Subcutaneous abdominal adipose tissue (tissue), 5 donors: ENCODE results near the gene RNU5B-1.
"Not testable (repeated sequence)": the region's sequence is repeated elsewhere in the genome, so short reads cannot be mapped to it uniquely, and the experiment has no call there.

Experiments used
- H3K27ac ChIP-seq: one replicate; pipeline ENCODE4 v1.7.0; 2013; ENCODE audit warnings: low read depth, mild to moderate bottlenecking, inconsistent platforms, low read length, moderate library complexity
- H3K27me3 ChIP-seq, 5 donors: one replicate each; pipeline ENCODE4 v1.7.0; 2013; ENCODE audit warnings: low read length in 5 of 5, inconsistent platforms in 1 of 5; ENCODE audit not compliant: control insufficient read depth in 5 of 5, insufficient read depth in 4 of 5
- H3K36me3 ChIP-seq, 5 donors: one replicate each; pipeline ENCODE4 v1.7.0; 2013; ENCODE audit warnings: low read length in 5 of 5; ENCODE audit not compliant: control insufficient read depth in 5 of 5, insufficient read depth in 5 of 5
- H3K4me1 ChIP-seq, 5 donors: one replicate each; pipeline ENCODE4 v1.7.0; 2013; ENCODE audit warnings: low read length in 5 of 5, mild to moderate bottlenecking in 3 of 5, moderate library complexity in 1 of 5; ENCODE audit not compliant: control insufficient read depth in 5 of 5, insufficient read depth in 5 of 5
- H3K4me3 ChIP-seq, 5 donors: one replicate each; pipeline ENCODE4 v1.7.0; 2013; ENCODE audit warnings: low read length in 5 of 5, low read depth in 1 of 5
- H3K9ac ChIP-seq, 5 donors: one replicate each; pipeline ENCODE4 v1.7.0; 2013; ENCODE audit warnings: low read length in 5 of 5, mild to moderate bottlenecking in 4 of 5, moderate library complexity in 3 of 5
- H3K9me3 ChIP-seq, 5 donors: one replicate each; pipeline ENCODE4 v1.7.0; 2013; ENCODE audit warnings: low read length in 5 of 5; ENCODE audit not compliant: control insufficient read depth in 5 of 5
- donor health status: healthy.
- donor health status: healthy.
- donor health status: healthy.
- donor health status: healthy.
- donor health status: healthy.

Gene RNU5B-1

GRCh38 chr15:65268411-65268810 is 36.1 kb upstream of the RNU5B-1 start:
- peaks cover 0 to 7% (median 6%) of the 10 kb centered on the region in 5 donors for H3K4me1 ChIP-seq
- no peak overlapping the region for H3K9ac ChIP-seq
- H3K36me3 ChIP-seq: peaks cover 0 to 24% (median 12%) of the 10 kb centered on the region in 5 donors
- no peaks in the 10 kb centered on the region for H3K9me3 ChIP-seq
- H3K27me3 ChIP-seq: no peaks in the 10 kb centered on the region
- no peak overlapping the region for H3K27ac ChIP-seq
- no peak overlapping the region for H3K4me3 ChIP-seq

- not testable (repeated sequence) for H3K9me3 ChIP-seq, H3K27ac ChIP-seq, H3K4me3 ChIP-seq, H3K27me3 ChIP-seq, H3K4me1 ChIP-seq
- peaks cover 0 to 12% (median 6%) of the 10 kb centered on the region in 5 donors for H3K36me3 ChIP-seq
- peak overlapping the region in 1 of 5 donors; percentile 43 for H3K9ac ChIP-seq
These were observed 33.5 kb upstream of the RNU5B-1 start for GRCh38 chr15:65270811-65271545.

GRCh38 chr15:65275104-65275727 is 29.3 kb upstream of the RNU5B-1 start:
- Histone ChIP-seq H3K9me3 (no peaks in the 10 kb centered on the region), H3K4me3 (no peak overlapping the region), H3K27ac (no peak overlapping the region), H3K36me3 (peaks cover 0 to 3% (median 0%) of the 10 kb centered on the region in 5 donors), H3K9ac (no peak overlapping the region), H3K27me3 (no peaks in the 10 kb centered on the region), H3K4me1 (peaks cover 0 to 13% (median 6%) of the 10 kb centered on the region in 5 donors)

GRCh38 chr15:65275728-65276126 is 28.8 kb upstream of the RNU5B-1 start:
- no peak overlapping the region for H3K4me3 ChIP-seq
- H3K27me3 ChIP-seq: no peaks in the 10 kb centered on the region
- no peak overlapping the region for H3K27ac ChIP-seq
- H3K36me3 ChIP-seq: peaks cover 0 to 3% (median 0%) of the 10 kb centered on the region in 5 donors
- no peak overlapping the region for H3K9ac ChIP-seq
- H3K9me3 ChIP-seq: no peaks in the 10 kb centered on the region
- H3K4me1 ChIP-seq: peaks cover 0 to 8% (median 3%) of the 10 kb centered on the region in 5 donors

- no peak overlapping the region for H3K9ac ChIP-seq
- H3K9me3 ChIP-seq: no peaks in the 10 kb centered on the region
- no peak overlapping the region for H3K27ac ChIP-seq
- no peaks in the 10 kb centered on the region for H3K27me3 ChIP-seq
- H3K4me3 ChIP-seq: no peak overlapping the region
- H3K4me1 ChIP-seq: peaks cover 0 to 7% (median 0%) of the 10 kb centered on the region in 5 donors
- H3K36me3 ChIP-seq: peaks cover 0 to 3% (median 0%) of the 10 kb centered on the region in 5 donors
These were observed 27.5 kb upstream of the RNU5B-1 start for GRCh38 chr15:65277015-65277414.

GRCh38 chr15:65278480-65278879 is 26.0 kb upstream of the RNU5B-1 start:
- no peak overlapping the region for H3K4me3 ChIP-seq
- no peak overlapping the region for H3K27ac ChIP-seq
- peaks cover 0 to 7% (median 0%) of the 10 kb centered on the region in 5 donors for H3K36me3 ChIP-seq
- no peaks in the 10 kb centered on the region for H3K9me3 ChIP-seq
- peak overlapping the region in 1 of 5 donors; percentile 9 for H3K9ac ChIP-seq
- peaks cover 0 to 7% (median 0%) of the 10 kb centered on the region in 5 donors for H3K4me1 ChIP-seq
- no peaks in the 10 kb centered on the region for H3K27me3 ChIP-seq

GRCh38 chr15:65285291-65286068 is 19.0 kb upstream of the RNU5B-1 start:
- peaks cover 0 to 4% (median 0%) of the 10 kb centered on the region in 5 donors for H3K36me3 ChIP-seq
- peaks cover 3 to 20% (median 15%) of the 10 kb centered on the region in 5 donors for H3K4me1 ChIP-seq
- peak overlapping the region; percentile 75 for H3K27ac ChIP-seq
- peak overlapping the region; percentile 63 to 92 (median 84) for H3K9ac ChIP-seq
- no peaks in the 10 kb centered on the region for H3K27me3 ChIP-seq
- peak overlapping the region; percentile 80 to 84 (median 82) for H3K4me3 ChIP-seq
- H3K9me3 ChIP-seq: no peaks in the 10 kb centered on the region

GRCh38 chr15:65286069-65286703 is 18.3 kb upstream of the RNU5B-1 start:
- Histone ChIP-seq H3K9me3 (no peaks in the 10 kb centered on the region), H3K9ac (peak overlapping the region; percentile 63 to 92 (median 84)), H3K27me3 (no peaks in the 10 kb centered on the region)

GRCh38 chr15:65286704-65287519 is 17.6 kb upstream of the RNU5B-1 start, which contains the start of gene PARP16:
TSS of gene PARP16 (minus strand) at chr15:65286883. CDS start at chr15:65286426, 457 bp downstream.
- Histone ChIP-seq H3K4me1 (peaks cover 3 to 20% (median 15%) of the 10 kb centered on the region in 5 donors), H3K9me3 (no peaks in the 10 kb centered on the region), H3K27me3 (no peaks in the 10 kb centered on the region), H3K36me3 (peaks cover 0 to 4% (median 0%) of the 10 kb centered on the region in 5 donors), H3K4me3 (peak within 1 kb of the TSS; percentile 80 to 84 (median 82)), H3K27ac (peak within 1 kb of the TSS; percentile 75), H3K9ac (peak within 1 kb of the TSS; percentile 63 to 92 (median 84))

More at GRCh38 chr15:65286069-65286703, 18.3 kb upstream of the RNU5B-1 start:
- Histone ChIP-seq H3K4me1 (peaks cover 3 to 20% (median 15%) of the 10 kb centered on the region in 5 donors), H3K4me3 (peak overlapping the region; percentile 80 to 84 (median 82)), H3K27ac (peak overlapping the region; percentile 75), H3K36me3 (peaks cover 0 to 4% (median 0%) of the 10 kb centered on the region in 5 donors)
